ENCODE results near the gene OXNAD1. TPM values are rescaled to one million over a fixed set of nuclear protein-coding genes. Genes with fewer than 3 reads are reported as not detected.
"Not testable (repeated sequence)": the region's sequence is repeated elsewhere in the genome, so short reads cannot be mapped to it uniquely, and the experiment has no call there.

OXNAD1 gene
- polyA plus RNA-seq, 1 of the 3 experiments (the other 2 are of a cell fraction): 6.9 TPM

- TF ChIP-seq TCF12 (IDR thresholded peaks at IDR 0.05) (no peak), PBX3 (IDR thresholded peaks at IDR 0.05) (no peak), EZH2phosphoT487 (IDR thresholded peaks at IDR 0.05; ENCODE audit: borderline replicate concordance, low read depth) (no peak), GABPA (IDR thresholded peaks at IDR 0.05; ENCODE audit: low read depth) (no peak), MAX (IDR thresholded peaks at IDR 0.05; ENCODE audit: low read depth) (no peak), MXI1 (IDR thresholded peaks at IDR 0.05; ENCODE audit: low read depth, low read length) (no peak), YY1 (IDR thresholded peaks at IDR 0.05; ENCODE audit: low read depth) (no peak), FOXJ3 (CRISPR knock-in tag; IDR thresholded peaks at IDR 0.05) (no peak)
Measured at GRCh38 chr3:16308727-16309126, 43.7 kb downstream of the OXNAD1 start (continued).

- Histone ChIP-seq H3K9me2 (no peaks in the 10 kb centered on the region), H3F3A (replicated peaks; ENCODE audit: insufficient read depth) (peaks cover 12% of the 10 kb centered on the region), H4K20me1 (ENCODE audit: insufficient read depth) (no peaks in the 10 kb centered on the region), H3K9ac (no peak overlapping the region), H3K27me3 (ENCODE audit: insufficient read depth) (no peaks in the 10 kb centered on the region), H3K9me3 (no peaks in the 10 kb centered on the region), H3K36me3 (replicated peaks in 1 of 2; ENCODE audit: control insufficient read depth in 1 of 2, insufficient read depth in 2 of 2, low read length in 1 of 2) (peaks cover 16 to 39% of the 10 kb centered on the region in 2 experiments), H3K4me2 (no peak overlapping the region), H3K4me3 (ENCODE audit: low read depth in 2 of 2, low read length in 1 of 2) (no peak overlapping the region), H3K4me1 (ENCODE audit: control insufficient read depth in 1 of 2, insufficient read depth in 2 of 2, low read depth in 1 of 2, low read length in 1 of 2) (peaks cover 0 to 14% of the 10 kb centered on the region in 2 experiments; a peak in 1 of 4 replicates), H3K79me2 (ENCODE audit: insufficient read depth) (no peaks in the 10 kb centered on the region), H3K27ac (ENCODE audit: low read depth in 2 of 2, low read length in 1 of 2) (no peak overlapping the region; a peak in 1 of 4 replicates), H2AFZ (ENCODE audit: low read depth) (no peak overlapping the region)
- TF ChIP-seq EP300 (IDR thresholded peaks at IDR 0.05; ENCODE audit: borderline replicate concordance in 1 of 2, low read depth in 1 of 2, low read length in 1 of 2): no peak
- peak; percentile 67 for TF ChIP-seq FOSL2 (IDR thresholded peaks at IDR 0.05; ENCODE audit: borderline replicate concordance, low read depth)
- TF ChIP-seq PBX3 (IDR thresholded peaks at IDR 0.05): peak; percentile 64
- peak; percentile 50 for TF ChIP-seq JUND (IDR thresholded peaks at IDR 0.05)
- TF ChIP-seq TCF12 (IDR thresholded peaks at IDR 0.05): peak; percentile 30; the same call in 1 of the 2 replicates
- CTCF ChIA-PET: no interaction called here
- POLR2A ChIA-PET: no interaction called here
- DNase-seq: no peak
- WGBS (ENCODE audit: low lambda C conversion rate): 19% methylated on average over 2 of the region's 2 CpGs
Measured at GRCh38 chr3:16309558-16309957, 44.5 kb downstream of the OXNAD1 start.

GRCh38 chr3:16310486-16310885 lies 45.5 kb downstream of the OXNAD1 start:
- H3K9ac ChIP-seq; H3K9me2 ChIP-seq; H3K9me3 ChIP-seq; H3K27me3 ChIP-seq (ENCODE audit: insufficient read depth); DNase-seq; H3K27ac ChIP-seq (ENCODE audit: low read depth in 2 of 2, low read length in 1 of 2); CTCF ChIA-PET; H3K4me1 ChIP-seq (ENCODE audit: control insufficient read depth in 1 of 2, insufficient read depth in 2 of 2, low read depth in 1 of 2, low read length in 1 of 2); H3K79me2 ChIP-seq (ENCODE audit: insufficient read depth); POLR2A ChIA-PET; H3K4me3 ChIP-seq (ENCODE audit: low read depth in 2 of 2, low read length in 1 of 2); H4K20me1 ChIP-seq (ENCODE audit: insufficient read depth); H3K4me2 ChIP-seq; H2AFZ ChIP-seq (ENCODE audit: low read depth): not testable (repeated sequence)
- peaks cover 21 to 39% of the 10 kb centered on the region in 2 experiments for H3K36me3 ChIP-seq (replicated peaks in 1 of 2; ENCODE audit: control insufficient read depth in 1 of 2, insufficient read depth in 2 of 2, low read length in 1 of 2)
- WGBS (ENCODE audit: low lambda C conversion rate): 96% methylated on average over 7 of the region's 7 CpGs
- H3F3A ChIP-seq (replicated peaks; ENCODE audit: insufficient read depth): peaks cover 12% of the 10 kb centered on the region
